ENCODE results near the gene PSMA5.
A peak's percentile ranks its signal among the peaks of the same experiment; 100 is the strongest.
"Not testable (repeated sequence)": the region's sequence is repeated elsewhere in the genome, so short reads cannot be mapped to it uniquely, and the experiment has no call there.

PSMA5 gene

DNA sequence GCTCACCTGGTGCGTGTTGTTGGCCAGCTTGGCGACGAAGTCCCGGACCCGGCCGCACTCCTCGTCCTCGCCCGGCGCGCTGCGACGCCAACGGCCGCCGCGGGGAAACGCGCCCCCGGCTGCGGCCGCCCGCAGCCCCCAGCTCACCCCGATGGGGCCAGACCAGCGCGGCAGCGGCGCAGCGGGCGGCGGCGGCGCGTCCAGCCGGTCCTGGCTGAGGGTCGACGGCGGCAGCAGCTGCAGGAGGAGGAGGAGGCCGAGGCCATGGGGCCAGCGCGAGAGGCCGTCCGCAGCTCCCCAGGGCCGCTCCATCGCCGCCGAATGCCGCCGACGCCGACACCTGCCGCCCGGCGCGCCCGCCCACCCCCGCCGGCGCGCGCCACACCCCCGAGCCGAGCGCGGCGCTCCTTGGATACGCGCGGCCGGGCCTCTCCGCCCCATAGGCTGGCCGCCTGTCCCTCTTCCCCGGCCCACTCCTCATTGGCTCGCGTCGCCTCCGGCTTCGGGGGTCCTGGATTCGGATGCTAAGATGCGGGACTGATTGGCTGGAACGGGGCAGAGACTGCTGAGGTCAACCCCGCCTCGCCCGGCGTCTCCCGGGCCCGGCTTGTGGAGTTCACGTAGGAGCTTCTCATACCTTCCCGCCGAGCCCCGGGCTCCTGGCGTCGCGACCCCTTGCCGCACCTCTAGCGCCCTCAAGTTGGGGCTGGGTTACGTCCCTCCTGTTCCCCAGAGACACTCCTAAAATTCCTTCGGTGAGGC lies 28.5 kb downstream of the PSMA5 start, which contains the start of gene SORT1:
Gene SORT1, minus strand, starts transcription at position 338 of the 762 bp plus-strand sequence. Its CDS starts 26 bp downstream, at position 312.
- TF ChIP-seq, protein P1, sequence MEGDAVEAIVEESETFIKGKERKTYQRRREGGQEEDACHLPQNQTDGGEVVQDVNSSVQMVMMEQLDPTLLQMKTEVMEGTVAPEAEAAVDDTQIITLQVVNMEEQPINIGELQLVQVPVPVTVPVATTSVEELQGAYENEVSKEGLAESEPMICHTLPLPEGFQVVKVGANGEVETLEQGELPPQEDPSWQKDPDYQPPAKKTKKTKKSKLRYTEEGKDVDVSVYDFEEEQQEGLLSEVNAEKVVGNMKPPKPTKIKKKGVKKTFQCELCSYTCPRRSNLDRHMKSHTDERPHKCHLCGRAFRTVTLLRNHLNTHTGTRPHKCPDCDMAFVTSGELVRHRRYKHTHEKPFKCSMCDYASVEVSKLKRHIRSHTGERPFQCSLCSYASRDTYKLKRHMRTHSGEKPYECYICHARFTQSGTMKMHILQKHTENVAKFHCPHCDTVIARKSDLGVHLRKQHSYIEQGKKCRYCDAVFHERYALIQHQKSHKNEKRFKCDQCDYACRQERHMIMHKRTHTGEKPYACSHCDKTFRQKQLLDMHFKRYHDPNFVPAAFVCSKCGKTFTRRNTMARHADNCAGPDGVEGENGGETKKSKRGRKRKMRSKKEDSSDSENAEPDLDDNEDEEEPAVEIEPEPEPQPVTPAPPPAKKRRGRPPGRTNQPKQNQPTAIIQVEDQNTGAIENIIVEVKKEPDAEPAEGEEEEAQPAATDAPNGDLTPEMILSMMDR (IDR thresholded peaks at IDR 0.05; ENCODE audit: control extremely low read depth, extremely low read depth, low read depth, missing control alignments) = peak; percentile 7
- POLR2A ChIA-PET = no interaction called here
- peak; percentile 71 for DNase-seq (ENCODE audit: extremely low spot score)
- CTCF ChIA-PET = interaction anchor here (1.1 to 8.8 kb wide), 24 partner anchors 8 to 196 kb away, joined by 3 to 197 read pairs (median 6); partner anchors contain the start of genes ATXN7L2 and PSRC1

DNA sequence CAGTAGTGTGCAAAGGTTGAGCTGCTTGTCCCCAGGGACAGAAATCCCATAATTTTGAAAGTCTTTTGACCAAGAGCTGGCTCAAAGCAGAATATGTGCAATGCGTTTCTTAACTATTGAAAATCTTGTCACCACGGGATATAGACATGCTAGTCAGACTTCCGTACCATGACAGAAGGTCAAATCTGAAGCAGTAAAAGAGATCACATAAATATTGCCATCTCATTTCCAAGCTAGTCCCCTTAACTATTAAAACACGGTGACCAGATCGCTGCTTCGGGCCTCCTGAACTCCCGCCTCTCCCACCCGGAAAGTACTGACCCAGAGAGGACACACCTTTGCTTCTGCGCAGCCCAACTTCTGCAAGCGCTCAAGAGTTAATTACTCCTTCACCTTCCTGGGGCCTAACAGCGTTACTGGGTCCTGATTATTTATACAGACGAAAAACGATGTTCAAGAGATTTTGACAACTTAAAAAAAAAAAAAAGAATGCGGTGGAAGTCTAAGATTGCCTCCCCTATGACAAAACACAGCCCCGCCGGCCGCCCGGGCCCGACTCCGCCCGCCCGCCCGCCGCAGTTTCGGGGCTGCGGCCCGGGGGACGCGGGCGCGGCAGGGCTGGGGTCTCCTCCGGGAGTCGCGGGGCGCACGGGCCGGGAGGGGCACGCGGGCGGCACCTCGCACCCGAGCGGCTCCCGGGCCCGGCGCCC lies 29.2 kb downstream of the PSMA5 start:
- POLR2A ChIA-PET = no interaction called here
- CTCF ChIA-PET = interaction anchor here (0.9 to 8.8 kb wide), 10 partner anchors 8 to 146 kb away, joined by 3 to 197 read pairs (median 24); partner anchors contain the start of gene PSRC1
- DNase-seq (ENCODE audit: extremely low spot score) = no peak
- TF ChIP-seq, protein P1 (IDR thresholded peaks at IDR 0.05; ENCODE audit: control extremely low read depth, extremely low read depth, low read depth, missing control alignments) = no peak

DNA sequence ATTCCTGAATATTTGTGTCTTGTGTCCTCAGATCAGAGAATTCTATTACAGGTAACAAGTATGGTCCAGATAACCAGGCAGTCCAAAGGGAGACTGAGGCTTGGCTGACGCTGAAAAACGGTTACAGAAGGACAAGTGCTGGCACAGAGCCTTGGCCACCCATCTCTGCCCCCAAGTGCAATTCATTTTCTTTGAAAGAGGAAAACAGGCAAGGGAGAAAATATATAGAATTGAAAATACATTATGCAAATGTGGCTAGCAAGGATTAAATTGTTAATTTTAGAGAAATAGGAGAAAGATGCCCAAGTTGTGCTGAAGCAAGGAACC lies 29.8 kb downstream of the PSMA5 start:
- CTCF ChIA-PET = interaction anchor here (0.9 to 8.8 kb wide), 8 partner anchors 8 to 146 kb away, joined by 3 to 197 read pairs (median 4); partner anchors contain the start of gene PSRC1

DNA sequence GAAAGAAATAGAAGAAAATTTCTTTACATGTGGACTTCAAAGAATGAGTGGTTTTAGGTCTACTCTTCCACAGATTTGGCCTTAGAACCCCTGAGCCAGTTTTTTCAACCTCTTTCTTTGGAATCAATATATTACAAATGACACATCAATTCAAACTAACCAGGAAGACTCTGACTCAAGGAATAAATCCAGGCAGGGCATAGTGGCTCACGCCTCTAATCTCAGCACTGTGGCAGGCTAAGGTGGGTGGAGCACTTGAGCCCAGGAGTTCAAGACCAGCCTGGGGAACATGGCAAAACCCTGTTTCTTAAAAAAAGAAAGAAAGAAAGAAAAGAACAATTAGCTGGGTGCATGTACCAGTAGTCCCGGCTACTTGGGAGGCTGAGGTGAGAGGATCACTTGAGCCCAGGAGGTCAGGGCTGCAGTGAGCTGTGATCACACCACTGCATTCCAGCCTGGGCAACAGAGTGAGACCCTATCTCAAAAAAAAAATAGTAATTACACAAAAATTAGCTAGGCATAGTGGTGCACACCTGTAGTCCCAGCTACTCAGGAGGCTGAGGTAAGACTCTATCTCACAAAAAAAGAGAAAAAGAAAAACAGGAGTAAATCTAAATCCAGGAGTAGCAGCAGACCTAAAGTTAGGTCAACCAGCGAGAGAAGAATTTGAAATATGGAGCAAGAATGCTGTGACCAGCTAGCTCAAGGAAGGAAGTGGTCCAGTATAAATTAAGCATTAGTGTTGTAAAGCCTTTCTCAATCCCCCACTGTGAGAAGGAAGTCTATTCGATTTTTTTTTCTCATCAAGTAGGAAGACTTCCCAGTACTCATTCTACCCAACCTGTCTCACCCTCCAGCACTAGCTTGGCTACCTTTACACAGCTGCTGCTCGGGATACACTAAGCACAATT lies 30.4 kb downstream of the PSMA5 start:
- POLR2A ChIA-PET = no interaction called here
- CTCF ChIA-PET = interaction anchor here (0.9 to 8.8 kb wide), 8 partner anchors 9 to 145 kb away, joined by 3 to 197 read pairs (median 4); partner anchors contain the start of gene PSRC1
- DNase-seq (ENCODE audit: extremely low spot score) = no peak
- TF ChIP-seq, protein P1 (IDR thresholded peaks at IDR 0.05; ENCODE audit: control extremely low read depth, extremely low read depth, low read depth, missing control alignments) = no peak

More for the DNA sequence above, 29.8 kb downstream of the PSMA5 start:
- no peak for DNase-seq (ENCODE audit: extremely low spot score)
- TF ChIP-seq, protein P1 (IDR thresholded peaks at IDR 0.05; ENCODE audit: control extremely low read depth, extremely low read depth, low read depth, missing control alignments) = no peak
- POLR2A ChIA-PET = no interaction called here

DNA sequence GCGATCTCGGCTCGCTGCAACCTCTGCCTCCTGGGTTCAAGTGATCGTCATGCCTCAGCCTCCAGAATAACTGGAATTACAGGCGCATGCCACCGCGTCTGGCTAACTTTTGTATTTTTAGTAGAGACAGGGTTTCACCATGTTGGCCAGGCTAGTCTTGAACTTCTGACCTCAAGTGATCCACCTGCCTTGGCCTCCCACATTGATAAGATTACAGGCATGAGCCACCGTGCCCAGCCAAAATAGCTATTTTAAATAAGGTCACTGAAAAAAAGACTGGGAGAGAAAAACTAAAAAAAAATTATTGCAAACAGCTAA lies 31.0 kb downstream of the PSMA5 start:
- DNase-seq (ENCODE audit: extremely low spot score); POLR2A ChIA-PET: not testable (repeated sequence)
- CTCF ChIA-PET = interaction anchor here (1.0 to 8.8 kb wide), 5 partner anchors 8 to 145 kb away, joined by 3 to 197 read pairs (median 6); no protein-coding TSS in a partner anchor

DNA sequence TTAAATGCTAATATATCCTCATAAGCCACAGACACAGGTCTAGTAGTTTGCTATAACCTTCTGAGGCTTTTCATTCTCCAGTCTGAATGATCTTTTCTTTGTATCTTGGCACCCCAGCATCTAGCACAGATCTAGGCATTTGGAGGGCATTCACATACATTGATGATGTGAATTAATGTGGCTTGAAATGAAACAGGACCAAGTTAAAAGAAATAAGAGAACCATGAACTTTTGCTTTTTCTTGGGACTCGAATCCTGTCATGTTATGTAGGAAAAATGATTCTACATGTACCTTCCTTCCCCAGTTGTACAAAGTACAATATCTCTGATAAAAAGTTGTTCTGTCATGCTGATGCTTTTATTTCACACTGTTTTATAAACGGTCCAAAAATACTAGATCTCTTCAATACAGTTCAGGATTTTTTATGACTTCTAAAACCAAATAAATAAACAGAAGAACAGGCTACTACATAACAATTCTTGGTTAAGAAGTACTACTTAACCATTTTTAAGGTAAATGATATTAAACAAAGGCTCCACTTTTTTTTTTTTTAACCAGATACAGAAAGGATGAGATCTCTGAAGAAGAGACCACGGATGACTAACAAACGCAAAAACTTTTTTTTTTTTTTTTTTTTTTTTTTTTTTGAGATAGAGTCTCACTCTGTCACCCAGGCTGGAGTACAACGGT lies 31.5 kb downstream of the PSMA5 start:
- TF ChIP-seq, protein P1 (IDR thresholded peaks at IDR 0.05; ENCODE audit: control extremely low read depth, extremely low read depth, low read depth, missing control alignments) = no peak
- ChIA-PET CTCF (interaction anchor here (1.6 to 8.8 kb wide), 3 partner anchors 8 to 144 kb away, joined by 3 to 197 read pairs (median 24); no protein-coding TSS in a partner anchor), POLR2A (no interaction called here)
- no peak for DNase-seq (ENCODE audit: extremely low spot score)

Data from GM10248 (cell line).